Measurements from ENCODE around the gene HBP1. TPM values are rescaled to one million over a fixed set of nuclear protein-coding genes. Genes with fewer than 3 reads are reported as not detected.
"Not testable (repeated sequence)": the region's sequence is repeated elsewhere in the genome, so short reads cannot be mapped to it uniquely, and the experiment has no call there.

The HBP1 gene
- total RNA-seq, 2 experiments from 2014 or later = 17.2 to 17.3 TPM

DNA sequence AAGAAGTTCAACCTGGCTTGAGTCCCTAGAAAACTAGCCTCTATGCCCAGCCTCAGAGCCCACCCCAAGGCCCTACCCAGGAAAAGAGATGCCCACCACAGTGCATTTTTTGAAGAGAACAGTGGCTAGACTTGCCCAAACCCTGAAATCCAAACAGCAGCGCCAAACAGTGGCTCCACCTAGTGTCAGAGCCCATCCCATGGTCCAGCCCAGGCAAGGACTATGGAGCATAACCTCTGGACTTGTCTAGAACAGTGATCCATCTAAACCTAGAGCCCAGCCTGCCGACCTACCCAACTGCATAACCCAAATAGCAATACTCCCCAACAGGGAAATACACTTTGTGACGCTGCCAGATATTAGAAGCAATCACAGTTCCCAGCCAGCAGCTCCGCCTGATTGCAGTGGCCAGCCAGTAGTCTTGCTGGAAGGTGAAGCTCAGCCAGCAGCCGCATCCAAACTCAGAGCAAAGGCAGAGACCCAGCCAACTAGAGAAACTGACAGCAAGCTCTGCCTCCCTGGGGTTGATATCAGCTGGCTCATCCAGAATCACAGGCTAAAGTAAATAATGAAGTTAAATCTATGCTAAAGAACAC is 44.5 kb downstream of the HBP1 start:
- ATAC-seq (no peak), DNase-seq (no peak)
- ChIA-PET POLR2A (no interaction called here), CTCF (no interaction called here)
- Mint-ChIP-seq H3K4me3 (no peak overlapping the region), H3K27ac (no peak overlapping the region), H3K9me3 (ENCODE audit: insufficient read depth) (peaks cover 10% of the 10 kb centered on the region), H3K36me3 (ENCODE audit: low read depth) (peaks cover 18% of the 10 kb centered on the region), H3K27me3 (ENCODE audit: low read depth) (no peaks in the 10 kb centered on the region), H3K4me1 (ENCODE audit: low read depth) (no peaks in the 10 kb centered on the region)

DNA sequence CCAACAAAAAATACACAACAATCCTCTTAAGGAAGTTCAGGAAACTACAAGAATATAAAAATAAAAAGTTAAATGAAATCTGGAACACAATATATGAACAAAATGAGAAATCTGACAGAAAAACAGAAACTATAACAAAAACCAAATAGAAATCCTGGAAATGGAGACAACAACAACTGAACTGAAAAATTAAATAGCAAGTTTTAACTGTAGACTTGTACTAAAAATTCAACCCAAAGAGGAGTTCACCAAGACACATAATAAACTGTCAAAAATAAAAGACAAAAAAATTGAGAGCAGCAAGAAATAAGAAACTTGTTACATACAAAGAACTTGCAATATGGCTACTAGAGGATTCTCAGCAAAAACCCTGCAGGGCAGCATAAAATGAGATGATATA is 45.1 kb downstream of the HBP1 start:
- ChIA-PET POLR2A (no interaction called here), CTCF (no interaction called here)
- Mint-ChIP-seq H3K27me3 (ENCODE audit: low read depth) (no peaks in the 10 kb centered on the region), H3K36me3 (ENCODE audit: low read depth) (peaks cover 17% of the 10 kb centered on the region), H3K4me3 (no peak overlapping the region), H3K27ac (no peak overlapping the region), H3K4me1 (ENCODE audit: low read depth) (no peaks in the 10 kb centered on the region), H3K9me3 (ENCODE audit: insufficient read depth) (peaks cover 10% of the 10 kb centered on the region)
- ATAC-seq (no peak), DNase-seq (no peak)

DNA sequence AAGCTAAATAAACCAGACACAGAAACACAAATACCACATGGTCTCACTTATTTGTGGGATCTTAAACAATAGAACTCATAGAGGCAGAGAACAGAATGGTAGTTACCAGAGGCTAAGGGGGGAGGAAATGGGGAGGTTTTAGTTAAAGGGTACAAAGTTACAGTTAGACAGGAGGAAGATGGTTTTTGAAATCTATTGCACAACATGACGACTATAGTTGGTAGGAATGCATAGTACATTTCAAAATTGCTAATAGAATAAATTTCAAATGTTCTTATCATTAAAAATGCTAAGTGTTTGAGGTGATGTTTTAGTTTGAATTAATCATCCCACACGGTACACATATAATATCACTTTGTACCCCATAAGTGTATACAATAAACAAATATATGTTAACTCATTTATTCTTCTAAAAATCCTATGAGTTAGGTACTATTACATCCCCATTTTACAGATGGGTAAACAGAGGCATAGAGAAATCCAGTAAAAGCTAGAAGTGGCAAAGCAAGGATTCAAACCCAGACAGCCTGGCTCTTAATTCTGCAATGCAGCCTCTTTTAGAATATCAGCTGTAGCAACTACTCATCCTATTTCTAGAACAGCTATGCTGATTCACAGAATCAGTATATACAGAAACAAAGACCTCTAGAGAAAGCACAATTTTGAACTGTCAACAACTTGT is 50.9 kb downstream of the HBP1 start:
- H3K4me1 Mint-ChIP-seq (ENCODE audit: low read depth) = no peaks in the 10 kb centered on the region
- no peak for DNase-seq
- no peaks in the 10 kb centered on the region for H3K27me3 Mint-ChIP-seq (ENCODE audit: low read depth)
- ATAC-seq = no peak
- H3K36me3 Mint-ChIP-seq (ENCODE audit: low read depth) = peaks cover 8% of the 10 kb centered on the region
- no peak overlapping the region for H3K4me3 Mint-ChIP-seq
- POLR2A ChIA-PET = no interaction called here
- CTCF ChIA-PET = no interaction called here
- peaks cover 3% of the 10 kb centered on the region for H3K9me3 Mint-ChIP-seq (ENCODE audit: insufficient read depth)
- no peak overlapping the region for H3K27ac Mint-ChIP-seq

DNA sequence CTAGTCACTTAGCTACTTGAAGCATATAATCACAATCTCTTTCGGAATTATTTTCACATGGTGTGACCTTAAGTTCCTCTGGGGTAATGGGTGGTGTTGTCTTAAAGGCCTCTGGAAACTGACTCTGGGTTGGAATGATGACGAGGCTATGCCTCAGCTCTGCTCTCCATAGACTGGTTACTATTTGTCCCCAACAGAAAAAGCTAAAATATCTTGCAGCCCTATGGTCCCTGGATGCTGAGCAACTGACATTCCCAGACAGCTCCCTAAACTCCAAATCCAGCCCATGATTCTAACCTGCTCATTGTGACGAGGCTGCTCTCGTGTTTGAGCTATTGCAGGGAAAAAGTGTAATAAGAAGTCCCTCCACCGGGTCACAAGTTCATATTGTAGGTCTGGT is 51.6 kb downstream of the HBP1 start:
- peaks cover 5% of the 10 kb centered on the region for H3K36me3 Mint-ChIP-seq (ENCODE audit: low read depth)
- ATAC-seq (no peak), DNase-seq (no peak)
- no peaks in the 10 kb centered on the region for H3K27me3 Mint-ChIP-seq (ENCODE audit: low read depth)
- POLR2A ChIA-PET = no interaction called here
- H3K4me3 Mint-ChIP-seq = no peak overlapping the region
- CTCF ChIA-PET = no interaction called here
- no peaks in the 10 kb centered on the region for H3K4me1 Mint-ChIP-seq (ENCODE audit: low read depth)
- H3K9me3 Mint-ChIP-seq (ENCODE audit: insufficient read depth) = peaks cover 3% of the 10 kb centered on the region
- H3K27ac Mint-ChIP-seq = no peak overlapping the region

DNA sequence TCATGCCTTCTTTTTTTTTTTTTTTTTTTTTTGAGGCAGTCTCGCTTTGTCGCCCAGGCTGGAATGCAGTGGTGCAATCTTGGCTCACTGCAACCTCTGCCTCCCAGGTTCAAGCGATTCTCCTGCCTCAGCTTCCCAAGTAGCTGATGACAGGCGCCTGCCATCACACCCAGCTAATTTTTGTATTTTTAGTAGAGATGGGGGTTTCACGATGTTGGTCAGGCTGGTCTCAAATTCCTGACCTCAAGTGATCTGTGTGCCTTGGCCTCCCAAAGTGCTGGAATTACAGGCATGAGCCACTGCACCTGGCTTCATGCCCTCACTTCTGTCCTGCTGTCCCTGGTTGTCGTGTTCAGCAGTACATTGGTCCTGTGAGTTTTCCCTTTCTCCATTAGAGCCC is 52.0 kb downstream of the HBP1 start:
- DNase-seq; H3K4me1 Mint-ChIP-seq (ENCODE audit: low read depth); H3K27ac Mint-ChIP-seq; POLR2A ChIA-PET; CTCF ChIA-PET; H3K9me3 Mint-ChIP-seq (ENCODE audit: insufficient read depth); ATAC-seq; H3K4me3 Mint-ChIP-seq; H3K27me3 Mint-ChIP-seq (ENCODE audit: low read depth); H3K36me3 Mint-ChIP-seq (ENCODE audit: low read depth): not testable (repeated sequence)

DNA sequence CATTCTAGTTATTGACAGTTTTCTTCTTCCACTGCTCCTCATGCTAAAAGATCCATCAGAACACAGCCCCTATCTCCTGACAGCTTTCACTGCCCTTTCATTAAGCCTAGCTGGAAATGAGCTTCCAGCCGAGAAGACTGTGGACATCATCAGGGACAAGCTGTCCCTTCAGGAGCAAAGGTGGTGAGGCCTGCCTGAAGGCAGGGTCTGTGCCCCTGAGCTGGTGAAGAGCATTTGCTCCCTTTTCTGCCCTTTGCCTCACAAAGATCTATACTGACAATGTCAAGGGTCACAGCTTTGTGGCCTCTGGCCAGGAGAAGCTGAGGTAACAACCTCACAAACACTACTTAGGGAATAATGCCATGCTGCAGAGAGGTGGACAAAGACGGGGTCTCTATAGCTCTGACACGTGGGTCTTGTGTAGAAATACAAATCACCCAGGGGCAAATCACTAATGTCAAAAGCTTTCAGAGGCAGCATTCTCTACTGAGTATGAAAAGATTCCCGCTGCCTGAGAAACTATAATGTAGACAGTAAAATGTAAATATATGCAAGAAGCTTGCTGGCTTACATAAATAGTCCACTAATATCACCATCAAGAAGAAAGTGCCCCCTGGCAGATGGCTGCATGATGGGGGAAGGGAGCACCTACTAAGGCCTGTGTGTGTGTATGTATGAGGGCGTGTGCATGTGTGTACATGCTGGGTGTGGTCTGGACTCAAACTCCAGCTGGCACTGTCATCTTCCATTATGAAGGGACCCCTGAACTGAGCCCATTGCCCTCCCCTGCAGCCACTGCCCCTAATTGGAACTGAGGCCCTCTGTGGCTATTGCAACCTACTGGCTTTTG is 55.8 kb downstream of the HBP1 start:
- Mint-ChIP-seq H3K27me3 (ENCODE audit: low read depth) (no peaks in the 10 kb centered on the region), H3K27ac (no peak overlapping the region), H3K36me3 (ENCODE audit: low read depth) (no peaks in the 10 kb centered on the region), H3K9me3 (ENCODE audit: insufficient read depth) (no peaks in the 10 kb centered on the region), H3K4me1 (ENCODE audit: low read depth) (no peaks in the 10 kb centered on the region), H3K4me3 (no peak overlapping the region)
- POLR2A ChIA-PET = no interaction called here
- ATAC-seq (no peak), DNase-seq (no peak)
- CTCF ChIA-PET = interaction anchor here (0.6 kb wide), 1 partner anchor 658 kb away, joined by 3 read pairs; no protein-coding TSS in a partner anchor

DNA sequence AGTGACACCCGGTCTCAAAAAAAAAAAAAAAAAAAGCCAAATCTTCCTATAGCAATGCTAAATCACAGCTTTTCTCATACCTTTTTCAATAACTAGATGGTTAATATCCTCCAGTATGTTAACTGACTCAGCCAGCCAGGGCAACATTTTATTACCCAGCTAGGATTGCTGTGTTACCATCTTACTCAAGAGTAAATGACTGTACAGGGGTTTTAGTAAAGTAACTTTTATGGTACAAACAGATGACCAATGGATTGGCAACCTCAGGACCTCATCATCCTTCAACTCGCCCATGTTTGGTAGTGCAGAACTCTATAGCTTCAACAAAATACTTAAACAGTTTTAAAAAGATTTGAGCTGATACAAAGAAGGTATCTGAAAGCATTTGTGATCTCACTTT is 59.5 kb downstream of the HBP1 start:
- H3K4me3 Mint-ChIP-seq = no peak overlapping the region
- no peaks in the 10 kb centered on the region for H3K9me3 Mint-ChIP-seq (ENCODE audit: insufficient read depth)
- H3K27me3 Mint-ChIP-seq (ENCODE audit: low read depth) = no peaks in the 10 kb centered on the region
- no peak overlapping the region for H3K27ac Mint-ChIP-seq
- DNase-seq = no peak
- H3K36me3 Mint-ChIP-seq (ENCODE audit: low read depth) = no peaks in the 10 kb centered on the region
- ChIA-PET POLR2A (interaction anchor here (0.6 kb wide), 1 partner anchor 582 kb away, joined by 3 read pairs; no protein-coding TSS in a partner anchor), CTCF (no interaction called here)
- no peaks in the 10 kb centered on the region for H3K4me1 Mint-ChIP-seq (ENCODE audit: low read depth)
- no peak for ATAC-seq

DNA sequence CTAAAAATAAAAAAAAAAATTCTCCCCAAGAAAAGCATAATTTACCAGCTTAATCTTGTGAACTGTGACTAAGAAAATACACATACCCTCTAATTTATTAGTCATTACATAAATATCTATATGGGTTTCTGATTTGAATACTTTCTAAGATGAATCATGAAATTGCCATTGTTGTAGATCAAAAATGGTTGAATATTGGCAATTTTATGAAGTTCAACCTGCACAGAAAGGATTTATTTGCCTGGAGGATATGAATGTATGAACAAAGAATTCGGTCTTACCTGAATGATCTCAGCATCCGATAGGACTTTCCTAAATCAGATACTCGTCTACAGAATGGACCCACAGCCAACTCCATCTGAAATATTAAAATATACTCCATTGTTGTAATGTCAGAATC is 61.5 kb downstream of the HBP1 start:
- ChIA-PET POLR2A (no interaction called here), CTCF (no interaction called here)
- Mint-ChIP-seq H3K27ac (no peak overlapping the region), H3K4me1 (ENCODE audit: low read depth) (no peaks in the 10 kb centered on the region), H3K27me3 (ENCODE audit: low read depth) (no peaks in the 10 kb centered on the region), H3K4me3 (no peak overlapping the region), H3K36me3 (ENCODE audit: low read depth) (no peaks in the 10 kb centered on the region), H3K9me3 (ENCODE audit: insufficient read depth) (no peaks in the 10 kb centered on the region)
- ATAC-seq (no peak), DNase-seq (no peak)

DNA sequence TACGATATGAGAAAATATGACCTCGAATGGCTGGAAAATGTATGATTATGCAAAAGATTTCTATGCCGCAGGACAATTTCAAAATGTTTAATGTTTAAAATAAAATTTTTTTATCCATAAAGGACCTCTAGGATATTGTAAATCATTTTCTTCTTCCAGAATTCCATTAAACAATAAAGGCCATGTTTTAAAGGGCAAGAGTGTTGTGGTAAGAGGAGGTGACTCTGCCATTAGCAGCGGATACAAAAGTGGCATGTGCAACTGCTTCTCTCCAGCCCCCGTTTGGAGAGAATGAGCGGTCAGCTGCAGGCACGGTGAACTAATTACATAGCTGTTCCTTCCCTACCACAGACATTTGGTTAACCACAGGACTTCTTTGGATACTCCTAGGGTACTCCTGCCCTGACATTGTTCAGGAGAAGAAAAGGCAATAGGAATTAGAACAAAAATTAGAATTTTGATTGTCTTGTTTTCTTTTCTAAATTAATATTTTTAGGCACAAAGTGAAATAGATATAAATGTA is 63.8 kb downstream of the HBP1 start:
- POLR2A ChIA-PET = interaction anchor here (0.6 kb wide), 1 partner anchor 134 kb away, joined by 3 read pairs; no protein-coding TSS in a partner anchor
- DNase-seq (no peak), ATAC-seq (no peak)

DNA sequence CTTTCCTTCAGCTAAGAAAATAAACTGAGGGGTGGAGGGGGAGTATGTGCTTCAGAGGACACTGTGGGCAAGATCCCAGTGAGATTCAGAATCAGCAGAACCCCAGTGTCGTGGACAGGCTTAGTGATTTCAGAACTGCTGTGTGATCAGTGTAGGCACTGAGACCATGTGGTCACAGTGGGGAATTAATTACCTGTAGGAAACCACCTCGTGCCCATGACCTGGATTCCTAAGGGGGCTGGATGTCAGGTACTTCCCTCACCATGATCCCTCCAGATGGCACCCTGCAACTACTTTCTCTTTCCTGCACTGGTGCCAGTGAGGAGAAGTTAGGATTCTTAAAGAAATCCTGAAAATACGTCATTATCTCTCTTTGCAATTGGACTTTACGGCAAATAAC is 64.4 kb downstream of the HBP1 start:
- POLR2A ChIA-PET = interaction anchor here (0.6 kb wide), 1 partner anchor 133 kb away, joined by 3 read pairs; no protein-coding TSS in a partner anchor
- no peak overlapping the region for H3K27ac Mint-ChIP-seq
- no peaks in the 10 kb centered on the region for H3K27me3 Mint-ChIP-seq (ENCODE audit: low read depth)
- CTCF ChIA-PET = no interaction called here
- DNase-seq = no peak
- ATAC-seq = no peak
- H3K4me1 Mint-ChIP-seq (ENCODE audit: low read depth) = no peaks in the 10 kb centered on the region
- no peak overlapping the region for H3K4me3 Mint-ChIP-seq
- no peaks in the 10 kb centered on the region for H3K9me3 Mint-ChIP-seq (ENCODE audit: insufficient read depth)
- H3K36me3 Mint-ChIP-seq (ENCODE audit: low read depth) = no peaks in the 10 kb centered on the region

More for the DNA sequence above, 63.8 kb downstream of the HBP1 start:
- H3K9me3 Mint-ChIP-seq (ENCODE audit: insufficient read depth) = no peaks in the 10 kb centered on the region
- no peaks in the 10 kb centered on the region for H3K4me1 Mint-ChIP-seq (ENCODE audit: low read depth)
- no peak overlapping the region for H3K27ac Mint-ChIP-seq
- H3K27me3 Mint-ChIP-seq (ENCODE audit: low read depth) = no peaks in the 10 kb centered on the region
- no peak overlapping the region for H3K4me3 Mint-ChIP-seq
- CTCF ChIA-PET = no interaction called here
- no peaks in the 10 kb centered on the region for H3K36me3 Mint-ChIP-seq (ENCODE audit: low read depth)

DNA sequence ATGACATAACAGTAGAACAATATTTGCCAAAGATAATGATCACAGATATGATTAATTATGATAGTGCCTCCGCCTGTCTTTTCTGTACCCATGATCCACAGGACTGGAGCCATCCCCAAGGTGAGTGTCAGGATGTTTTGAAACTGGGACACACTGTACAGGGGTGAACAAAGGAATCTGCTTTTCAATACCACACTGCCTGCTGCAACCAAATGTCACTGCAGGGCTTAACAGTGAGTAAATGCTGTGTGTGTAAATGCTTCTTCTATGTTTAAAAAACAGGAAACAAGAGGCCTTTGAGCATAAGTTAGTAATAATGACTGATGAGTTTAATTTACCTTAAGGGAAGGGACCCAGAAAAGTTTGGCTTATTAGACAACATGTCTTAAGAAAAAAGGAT is 65.2 kb downstream of the HBP1 start:
- ATAC-seq (no peak), DNase-seq (no peak)
- Mint-ChIP-seq H3K36me3 (ENCODE audit: low read depth) (no peaks in the 10 kb centered on the region), H3K27ac (no peak overlapping the region), H3K4me3 (no peak overlapping the region), H3K27me3 (ENCODE audit: low read depth) (no peaks in the 10 kb centered on the region), H3K4me1 (ENCODE audit: low read depth) (no peaks in the 10 kb centered on the region), H3K9me3 (ENCODE audit: insufficient read depth) (no peaks in the 10 kb centered on the region)
- ChIA-PET POLR2A (no interaction called here), CTCF (no interaction called here)

DNA sequence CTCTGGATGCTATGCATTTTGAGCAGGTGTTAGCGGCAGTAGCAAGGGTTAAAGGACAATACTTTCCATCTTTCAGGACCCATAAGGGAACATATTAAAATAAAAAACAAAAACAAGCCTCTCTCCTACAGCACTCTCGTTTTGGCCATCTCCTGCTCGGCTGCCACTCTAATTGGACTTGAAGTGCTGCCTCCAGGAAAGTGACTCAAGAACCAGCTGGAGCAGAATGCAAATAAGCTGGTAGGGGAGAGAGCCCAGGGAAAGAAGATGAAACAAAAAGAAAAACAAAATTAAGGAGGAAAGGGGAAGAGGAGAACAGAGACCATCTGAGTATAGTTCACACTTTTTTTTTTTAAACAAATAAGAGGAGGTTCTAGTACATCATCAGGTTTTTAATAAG is 65.6 kb downstream of the HBP1 start:
- ATAC-seq (no peak), DNase-seq (no peak)
- Mint-ChIP-seq H3K4me1 (ENCODE audit: low read depth) (no peaks in the 10 kb centered on the region), H3K27ac (no peak overlapping the region), H3K9me3 (ENCODE audit: insufficient read depth) (no peaks in the 10 kb centered on the region), H3K27me3 (ENCODE audit: low read depth) (no peaks in the 10 kb centered on the region), H3K36me3 (ENCODE audit: low read depth) (no peaks in the 10 kb centered on the region), H3K4me3 (no peak overlapping the region)
- ChIA-PET POLR2A (no interaction called here), CTCF (no interaction called here)

Data from activated CD8-positive, alpha-beta T cell treated with anti-CD3 and anti-CD28 coated beads, Interleukin-2, amount 10 ng/mL, durations not matched to agents 7 days and 5 days (primary cell).